ENCODE results near the gene MYO1A. TPM values are rescaled to one million over a fixed set of nuclear protein-coding genes. Genes with fewer than 3 reads are reported as not detected.

The MYO1A gene
- polyA plus RNA-seq, 1 donor from 2014 or later = not detected

- Histone ChIP-seq H2AFZ (ENCODE audit: low read depth, low read length) (no peak overlapping the region), H3K36me3 (ENCODE audit: insufficient read depth, low read length) (no peaks in the 10 kb centered on the region), H3K27ac (ENCODE audit: low read length) (no peak overlapping the region), H3K9me2 (ENCODE audit: insufficient read depth, low read length) (no peaks in the 10 kb centered on the region), H3K4me2 (ENCODE audit: low read length) (no peak overlapping the region), H3K27me3 (ENCODE audit: insufficient read depth, low read depth, low read length) (no peaks in the 10 kb centered on the region), H4K20me1 (ENCODE audit: insufficient read depth) (no peaks in the 10 kb centered on the region), H3K79me2 (replicated peaks; ENCODE audit: insufficient read depth, low read length) (peaks cover 22% of the 10 kb centered on the region), H3K9ac (ENCODE audit: low read length) (no peak overlapping the region), H3K9me3 (ENCODE audit: low read length) (no peaks in the 10 kb centered on the region), H3F3A (ENCODE audit: insufficient read depth, low read length, poor library complexity, severe bottlenecking) (no peaks in the 10 kb centered on the region), H3K4me3 (ENCODE audit: low read length) (no peak overlapping the region)
- TF ChIP-seq TAF1 (IDR thresholded peaks at IDR 0.05; ENCODE audit: low read depth) (no peak), EP300 (conservative IDR thresholded peaks at IDR 0.05; ENCODE audit: poor library complexity, severe bottlenecking) (no peak), POLR2AphosphoS5 (IDR thresholded peaks at IDR 0.05) (no peak), MXI1 (conservative IDR thresholded peaks at IDR 0.05; ENCODE audit: poor library complexity, severe bottlenecking) (no peak), SMC3 (conservative IDR thresholded peaks at IDR 0.05; ENCODE audit: poor library complexity) (no peak), REST (IDR thresholded peaks at IDR 0.05; ENCODE audit: borderline replicate concordance) (no peak), EZH2 (IDR thresholded peaks at IDR 0.05; ENCODE audit: borderline replicate concordance, insufficient read depth, low read length, poor library complexity, severe bottlenecking) (no peak), RAD21 (conservative IDR thresholded peaks at IDR 0.05) (no peak)
- TF ChIP-seq, protein P1, sequence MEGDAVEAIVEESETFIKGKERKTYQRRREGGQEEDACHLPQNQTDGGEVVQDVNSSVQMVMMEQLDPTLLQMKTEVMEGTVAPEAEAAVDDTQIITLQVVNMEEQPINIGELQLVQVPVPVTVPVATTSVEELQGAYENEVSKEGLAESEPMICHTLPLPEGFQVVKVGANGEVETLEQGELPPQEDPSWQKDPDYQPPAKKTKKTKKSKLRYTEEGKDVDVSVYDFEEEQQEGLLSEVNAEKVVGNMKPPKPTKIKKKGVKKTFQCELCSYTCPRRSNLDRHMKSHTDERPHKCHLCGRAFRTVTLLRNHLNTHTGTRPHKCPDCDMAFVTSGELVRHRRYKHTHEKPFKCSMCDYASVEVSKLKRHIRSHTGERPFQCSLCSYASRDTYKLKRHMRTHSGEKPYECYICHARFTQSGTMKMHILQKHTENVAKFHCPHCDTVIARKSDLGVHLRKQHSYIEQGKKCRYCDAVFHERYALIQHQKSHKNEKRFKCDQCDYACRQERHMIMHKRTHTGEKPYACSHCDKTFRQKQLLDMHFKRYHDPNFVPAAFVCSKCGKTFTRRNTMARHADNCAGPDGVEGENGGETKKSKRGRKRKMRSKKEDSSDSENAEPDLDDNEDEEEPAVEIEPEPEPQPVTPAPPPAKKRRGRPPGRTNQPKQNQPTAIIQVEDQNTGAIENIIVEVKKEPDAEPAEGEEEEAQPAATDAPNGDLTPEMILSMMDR (IDR thresholded peaks at IDR 0.05; ENCODE audit: poor library complexity, severe bottlenecking) = no peak
Observed at GRCh38 chr12:56996793-56997545, 53.0 kb downstream of the MYO1A start.

DNA sequence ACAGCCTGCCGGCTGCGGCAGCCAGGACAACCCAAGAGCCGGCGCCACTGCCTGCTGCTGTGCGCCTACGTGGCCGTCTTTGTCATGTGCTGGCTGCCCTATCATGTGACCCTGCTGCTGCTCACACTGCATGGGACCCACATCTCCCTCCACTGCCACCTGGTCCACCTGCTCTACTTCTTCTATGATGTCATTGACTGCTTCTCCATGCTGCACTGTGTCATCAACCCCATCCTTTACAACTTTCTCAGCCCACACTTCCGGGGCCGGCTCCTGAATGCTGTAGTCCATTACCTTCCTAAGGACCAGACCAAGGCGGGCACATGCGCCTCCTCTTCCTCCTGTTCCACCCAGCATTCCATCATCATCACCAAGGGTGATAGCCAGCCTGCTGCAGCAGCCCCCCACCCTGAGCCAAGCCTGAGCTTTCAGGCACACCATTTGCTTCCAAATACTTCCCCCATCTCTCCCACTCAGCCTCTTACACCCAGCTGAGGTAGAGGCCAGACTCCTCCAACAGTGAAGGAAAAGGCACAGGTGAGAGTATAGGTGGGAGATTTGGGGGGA is 53.9 kb downstream of the MYO1A start:
- Histone ChIP-seq H3K36me3 (ENCODE audit: insufficient read depth, low read length) (no peaks in the 10 kb centered on the region), H3K79me2 (replicated peaks; ENCODE audit: insufficient read depth, low read length) (peaks cover 13% of the 10 kb centered on the region)

More for the DNA sequence above, 53.9 kb downstream of the MYO1A start:
- no peak overlapping the region for H3K9ac ChIP-seq (ENCODE audit: low read length)
- H3K27me3 ChIP-seq (ENCODE audit: insufficient read depth, low read depth, low read length) = no peaks in the 10 kb centered on the region
- H3K4me2 ChIP-seq (ENCODE audit: low read length) = no peak overlapping the region
- H3K27ac ChIP-seq (ENCODE audit: low read length) = no peak overlapping the region
- no peaks in the 10 kb centered on the region for H3F3A ChIP-seq (ENCODE audit: insufficient read depth, low read length, poor library complexity, severe bottlenecking)
- H3K9me3 ChIP-seq (ENCODE audit: low read length) = no peaks in the 10 kb centered on the region
- TF ChIP-seq SMC3 (conservative IDR thresholded peaks at IDR 0.05; ENCODE audit: poor library complexity) = no peak
- TF ChIP-seq, protein P1 (IDR thresholded peaks at IDR 0.05; ENCODE audit: poor library complexity, severe bottlenecking) = no peak
- no peak for TF ChIP-seq TAF1 (IDR thresholded peaks at IDR 0.05; ENCODE audit: low read depth)
- no peak for TF ChIP-seq POLR2AphosphoS5 (IDR thresholded peaks at IDR 0.05)
- no peak for TF ChIP-seq REST (IDR thresholded peaks at IDR 0.05; ENCODE audit: borderline replicate concordance)
- no peak for TF ChIP-seq RAD21 (conservative IDR thresholded peaks at IDR 0.05)
- TF ChIP-seq MXI1 (conservative IDR thresholded peaks at IDR 0.05; ENCODE audit: poor library complexity, severe bottlenecking) = no peak
- TF ChIP-seq EZH2 (IDR thresholded peaks at IDR 0.05; ENCODE audit: borderline replicate concordance, insufficient read depth, low read length, poor library complexity, severe bottlenecking) = no peak
- no peak for TF ChIP-seq EP300 (conservative IDR thresholded peaks at IDR 0.05; ENCODE audit: poor library complexity, severe bottlenecking)
- H3K9me2 ChIP-seq (ENCODE audit: insufficient read depth, low read length) = no peaks in the 10 kb centered on the region
- no peak overlapping the region for H2AFZ ChIP-seq (ENCODE audit: low read depth, low read length)
- H3K4me3 ChIP-seq (ENCODE audit: low read length) = no peak overlapping the region
- H4K20me1 ChIP-seq (ENCODE audit: insufficient read depth) = no peaks in the 10 kb centered on the region
